ENCODE results near the gene SP1.
"Not testable (repeated sequence)": the region's sequence is repeated elsewhere in the genome, so short reads cannot be mapped to it uniquely, and the experiment has no call there.

Gene SP1

GRCh38 chr12:53419756-53420155 lies 39.8 kb downstream of the SP1 start:
- TF ChIP-seq, protein P1, sequence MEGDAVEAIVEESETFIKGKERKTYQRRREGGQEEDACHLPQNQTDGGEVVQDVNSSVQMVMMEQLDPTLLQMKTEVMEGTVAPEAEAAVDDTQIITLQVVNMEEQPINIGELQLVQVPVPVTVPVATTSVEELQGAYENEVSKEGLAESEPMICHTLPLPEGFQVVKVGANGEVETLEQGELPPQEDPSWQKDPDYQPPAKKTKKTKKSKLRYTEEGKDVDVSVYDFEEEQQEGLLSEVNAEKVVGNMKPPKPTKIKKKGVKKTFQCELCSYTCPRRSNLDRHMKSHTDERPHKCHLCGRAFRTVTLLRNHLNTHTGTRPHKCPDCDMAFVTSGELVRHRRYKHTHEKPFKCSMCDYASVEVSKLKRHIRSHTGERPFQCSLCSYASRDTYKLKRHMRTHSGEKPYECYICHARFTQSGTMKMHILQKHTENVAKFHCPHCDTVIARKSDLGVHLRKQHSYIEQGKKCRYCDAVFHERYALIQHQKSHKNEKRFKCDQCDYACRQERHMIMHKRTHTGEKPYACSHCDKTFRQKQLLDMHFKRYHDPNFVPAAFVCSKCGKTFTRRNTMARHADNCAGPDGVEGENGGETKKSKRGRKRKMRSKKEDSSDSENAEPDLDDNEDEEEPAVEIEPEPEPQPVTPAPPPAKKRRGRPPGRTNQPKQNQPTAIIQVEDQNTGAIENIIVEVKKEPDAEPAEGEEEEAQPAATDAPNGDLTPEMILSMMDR (IDR thresholded peaks at IDR 0.05; ENCODE audit: low read depth, low read length) = no peak
- Histone ChIP-seq H3K27ac (no peak overlapping the region), H3K27me3 (ENCODE audit: insufficient read depth, low read depth, severe bottlenecking) (no peaks in the 10 kb centered on the region), H3K36me3 (no peaks in the 10 kb centered on the region), H3K9me3 (ENCODE audit: severe bottlenecking) (no peaks in the 10 kb centered on the region), H3K4me3 (ENCODE audit: low read depth, low read length) (no peak overlapping the region)
- no peak for DNase-seq

DNA sequence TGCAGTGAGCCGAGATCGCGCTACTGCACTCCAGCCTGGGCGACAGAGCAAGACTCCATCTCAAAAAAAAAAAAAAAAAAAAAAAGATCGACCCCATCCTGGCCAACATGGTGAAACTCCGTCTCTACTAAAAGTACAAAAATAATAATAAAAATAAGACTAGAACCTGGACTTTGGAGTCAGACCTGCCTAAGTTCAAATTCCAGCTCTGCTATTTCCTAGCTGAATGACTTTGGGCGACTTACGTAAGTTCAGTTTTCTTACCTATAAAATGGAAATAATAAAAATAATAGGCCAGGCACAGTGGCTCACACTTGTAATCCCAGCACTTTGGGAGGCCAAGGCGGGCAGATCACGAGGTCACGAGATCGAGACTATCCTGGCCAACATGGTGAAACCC lies 42.3 kb downstream of the SP1 start:
- DNase-seq; H3K27me3 ChIP-seq (ENCODE audit: insufficient read depth, low read depth, severe bottlenecking); H3K9me3 ChIP-seq (ENCODE audit: severe bottlenecking); H3K27ac ChIP-seq; H3K36me3 ChIP-seq; H3K4me3 ChIP-seq (ENCODE audit: low read depth, low read length): not testable (repeated sequence)

GRCh38 chr12:53423597-53423996 lies 43.6 kb downstream of the SP1 start, which contains the start of gene AMHR2:
AMHR2 (plus strand) TSS chr12:53423855; CDS start chr12:53423935, 80 bp downstream.
- H3K27me3 ChIP-seq (ENCODE audit: insufficient read depth, low read depth, severe bottlenecking) = no peaks in the 10 kb centered on the region
- no peaks in the 10 kb centered on the region for H3K9me3 ChIP-seq (ENCODE audit: severe bottlenecking)
- no peak within 1 kb of the TSS for H3K4me3 ChIP-seq (ENCODE audit: low read depth, low read length)
- no peak within 1 kb of the TSS for H3K27ac ChIP-seq
- TF ChIP-seq, protein P1 (IDR thresholded peaks at IDR 0.05; ENCODE audit: low read depth, low read length) = no peak
- DNase-seq = peak; percentile 53
- H3K36me3 ChIP-seq = no peaks in the 10 kb centered on the region

GRCh38 chr12:53424626-53425514 lies 44.9 kb downstream of the SP1 start:
- H3K36me3 ChIP-seq = no peaks in the 10 kb centered on the region
- H3K4me3 ChIP-seq (ENCODE audit: low read depth, low read length) = no peak overlapping the region
- H3K27me3 ChIP-seq (ENCODE audit: insufficient read depth, low read depth, severe bottlenecking) = no peaks in the 10 kb centered on the region
- H3K27ac ChIP-seq = no peak overlapping the region
- TF ChIP-seq, protein P1 (IDR thresholded peaks at IDR 0.05; ENCODE audit: low read depth, low read length) = no peak
- no peak for DNase-seq
- no peaks in the 10 kb centered on the region for H3K9me3 ChIP-seq (ENCODE audit: severe bottlenecking)

- TF ChIP-seq, protein P1 (IDR thresholded peaks at IDR 0.05; ENCODE audit: low read depth, low read length) = no peak
- DNase-seq = no peak
- H3K9me3 ChIP-seq (ENCODE audit: severe bottlenecking) = no peaks in the 10 kb centered on the region
- no peak overlapping the region for H3K27ac ChIP-seq
- no peaks in the 10 kb centered on the region for H3K27me3 ChIP-seq (ENCODE audit: insufficient read depth, low read depth, severe bottlenecking)
- H3K36me3 ChIP-seq = no peaks in the 10 kb centered on the region
- no peak overlapping the region for H3K4me3 ChIP-seq (ENCODE audit: low read depth, low read length)
Measured at GRCh38 chr12:53425515-53426150, 45.7 kb downstream of the SP1 start.

DNA sequence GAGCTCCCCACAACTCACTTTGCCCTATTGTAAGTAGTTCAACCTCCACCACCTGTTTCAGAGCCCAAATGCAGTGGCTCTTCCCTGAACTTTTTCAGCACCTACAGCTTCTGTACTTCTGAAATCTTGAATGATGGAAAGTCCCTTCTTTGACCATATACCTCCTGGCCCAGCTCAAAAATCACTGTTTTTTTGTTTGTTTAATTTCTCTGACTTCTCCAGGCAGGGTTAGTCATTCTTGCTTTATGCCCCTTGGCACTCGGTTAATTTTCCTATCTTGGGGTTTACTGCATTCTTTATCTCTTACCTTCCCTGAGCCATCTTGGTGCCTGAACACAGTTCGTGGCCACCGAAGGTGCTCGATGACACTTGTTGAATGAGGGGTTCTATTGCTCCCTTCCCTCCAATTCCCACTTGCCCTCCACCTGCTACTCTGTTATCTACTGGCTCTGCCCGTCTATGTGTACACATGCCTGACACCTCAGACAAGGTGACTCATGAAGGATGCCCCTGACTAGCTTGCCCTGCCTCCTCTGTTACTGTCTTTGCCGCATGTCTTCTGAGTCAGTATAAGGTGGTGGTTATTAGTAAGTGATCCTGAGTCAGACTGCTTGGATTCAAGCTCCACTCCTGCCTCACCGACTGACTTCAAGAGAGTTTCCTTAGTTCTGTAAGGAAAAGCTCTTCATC lies 48.1 kb downstream of the SP1 start:
- TF ChIP-seq, protein P1 (IDR thresholded peaks at IDR 0.05; ENCODE audit: low read depth, low read length) = no peak
- Histone ChIP-seq H3K4me3 (ENCODE audit: low read depth, low read length) (no peak overlapping the region), H3K36me3 (no peaks in the 10 kb centered on the region), H3K27ac (no peak overlapping the region), H3K9me3 (ENCODE audit: severe bottlenecking) (no peaks in the 10 kb centered on the region), H3K27me3 (ENCODE audit: insufficient read depth, low read depth, severe bottlenecking) (no peaks in the 10 kb centered on the region)
- no peak for DNase-seq
